ENCODE data around the gene ENDOU.

The ENDOU gene

DNA sequence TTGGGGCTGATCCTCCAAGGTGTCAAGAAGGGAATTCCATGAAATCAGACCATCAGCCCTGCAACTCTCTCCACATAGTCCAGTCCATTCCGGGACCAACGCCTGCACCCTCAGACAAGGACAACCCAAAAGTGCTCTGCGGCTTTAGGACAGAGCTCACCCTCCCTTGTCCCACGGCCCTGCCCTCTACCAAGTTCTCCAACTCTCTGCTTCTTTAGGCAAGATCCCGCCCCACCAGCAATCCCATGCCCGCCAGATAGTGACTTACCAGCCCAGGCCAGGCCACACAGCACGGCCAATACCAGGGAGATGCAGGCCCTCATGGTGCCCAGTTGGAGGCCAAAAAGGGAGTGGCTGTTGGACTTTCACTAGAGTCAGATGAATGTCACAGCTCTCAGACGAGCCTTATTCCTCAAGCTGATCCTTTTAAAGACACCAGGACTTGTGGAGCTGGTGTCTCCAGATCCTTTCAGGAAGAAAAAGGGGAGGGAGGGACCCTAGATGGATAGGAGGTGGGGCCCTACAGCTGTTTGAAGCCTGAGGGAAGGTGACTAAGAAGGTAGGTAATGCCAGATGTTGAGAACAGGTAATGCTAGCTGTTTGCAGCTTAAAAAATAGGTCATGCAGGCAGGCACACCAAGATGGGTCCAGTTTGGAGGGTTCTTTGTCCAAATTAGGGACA, at the start of gene ENDOU:
ENDOU (minus strand) TSS at position 400 of the 682 bp plus-strand sequence; CDS start at position 323, 77 bp downstream.
- DNase-seq (ENCODE audit: low read depth): no peak

DNA sequence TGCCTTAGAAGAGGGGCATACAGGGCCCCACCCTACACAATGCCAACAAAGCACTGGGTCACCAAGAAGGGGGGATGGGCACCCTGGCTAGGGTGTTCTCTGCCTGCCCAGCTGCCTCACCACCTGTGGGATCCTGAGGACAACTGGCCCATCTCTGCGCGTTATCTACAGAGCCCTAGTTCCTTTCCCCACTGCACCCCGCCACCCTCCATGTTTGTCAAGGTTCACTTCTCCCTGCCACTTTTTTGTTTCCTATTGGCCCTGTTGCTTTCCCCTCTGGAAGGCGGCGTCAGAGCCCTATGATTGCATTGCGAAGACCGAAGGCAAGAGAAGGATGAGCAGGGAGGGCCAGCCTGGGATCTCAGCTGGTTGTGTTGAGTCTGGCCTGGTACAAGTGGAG, 49.4 kb upstream of the ENDOU start:
- no peak for DNase-seq (ENCODE audit: low read depth)

DNA sequence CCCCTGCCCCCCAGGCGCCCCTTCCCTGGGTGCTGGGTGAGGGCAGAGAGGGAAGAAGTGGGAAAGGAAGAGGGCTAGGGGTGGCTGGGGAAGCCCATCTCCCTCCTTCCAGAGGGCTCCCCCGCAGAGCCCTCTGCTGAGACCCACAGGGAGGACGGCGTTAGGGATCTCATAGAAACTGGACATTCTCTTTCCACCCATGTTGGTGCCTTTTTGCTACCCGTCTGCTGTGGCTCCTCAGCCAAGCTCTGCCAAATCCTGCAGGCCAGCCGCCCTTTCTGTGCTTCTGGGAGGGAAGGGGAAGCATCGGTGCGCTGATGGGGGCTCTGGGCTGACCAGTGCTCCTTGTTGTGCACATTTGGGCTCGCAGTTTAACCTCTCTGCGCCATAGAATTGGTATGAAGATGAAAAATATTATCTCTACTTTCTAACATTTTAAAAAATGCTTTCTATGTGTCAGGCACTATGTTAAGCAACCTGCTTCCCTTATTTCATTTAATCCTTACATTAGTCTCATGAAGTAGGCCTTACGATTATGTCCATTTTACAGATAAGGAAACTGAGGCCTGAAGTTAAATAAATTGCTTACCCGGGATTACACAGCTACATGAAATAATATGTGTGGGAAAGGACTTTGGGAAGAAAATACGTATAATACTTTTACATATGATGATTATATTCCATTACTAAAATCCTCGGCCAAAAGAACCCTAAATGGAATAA, 48.7 kb upstream of the ENDOU start:
- no peak for DNase-seq (ENCODE audit: low read depth)

DNA sequence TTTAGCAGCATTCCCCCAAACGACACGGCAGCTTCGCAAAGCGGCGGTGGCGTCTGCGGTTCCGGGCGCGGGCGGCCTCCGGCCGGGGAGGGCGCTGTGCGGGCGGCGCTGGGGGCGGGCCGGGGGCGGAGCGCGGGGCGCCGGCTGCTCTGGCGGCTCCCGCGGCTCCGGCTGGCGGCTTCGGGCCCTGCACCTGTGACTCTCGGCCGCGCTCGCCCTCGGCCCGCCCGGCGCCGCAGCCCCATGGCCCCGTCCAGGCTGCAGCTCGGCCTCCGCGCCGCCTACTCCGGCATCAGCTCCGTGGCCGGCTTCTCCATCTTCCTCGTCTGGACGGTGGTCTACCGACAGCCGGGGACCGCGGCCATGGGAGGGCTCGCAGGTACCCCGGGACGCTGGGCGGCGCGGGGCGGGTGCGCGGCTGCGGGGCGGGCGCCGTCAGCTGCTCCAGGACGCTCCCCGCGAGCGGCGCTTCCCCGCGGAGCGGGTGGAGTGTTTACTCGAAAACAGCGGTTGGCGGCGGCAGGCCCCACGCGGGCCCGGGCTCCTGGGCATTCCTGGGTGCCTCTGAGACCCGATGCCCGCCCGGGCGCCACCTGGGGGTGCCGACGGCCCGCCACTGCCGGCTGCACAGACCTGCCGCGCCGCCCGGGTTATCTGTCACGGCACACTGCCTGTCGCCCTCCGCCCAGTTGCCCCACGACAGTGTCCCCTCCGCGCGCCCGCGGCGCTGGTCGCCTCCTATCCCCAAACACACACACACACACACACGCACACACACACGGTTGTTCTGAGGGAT, 48.0 kb upstream of the ENDOU start, which contains the start of gene SLC48A1:
SLC48A1 (plus strand) TSS at position 177 of the 796 bp plus-strand sequence; CDS start at position 244, 67 bp downstream.
- peak; percentile 27 for DNase-seq (ENCODE audit: low read depth)

DNA sequence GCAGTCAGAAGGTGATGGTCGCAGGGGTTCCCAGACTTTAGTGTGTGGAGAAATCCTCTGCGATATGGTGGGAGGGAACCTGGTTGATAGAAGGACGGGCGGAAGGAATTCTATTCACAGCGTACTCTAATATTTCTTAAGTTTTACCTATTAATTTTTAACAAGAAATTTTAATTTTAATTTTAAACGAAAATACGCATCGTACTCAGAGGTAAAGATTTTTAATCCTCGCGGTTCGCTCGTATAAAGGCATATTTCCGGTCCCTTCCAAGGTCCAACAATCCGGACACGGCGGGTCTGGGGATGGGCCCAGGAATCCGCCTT, 47.4 kb upstream of the ENDOU start:
- DNase-seq (ENCODE audit: low read depth): no peak

- no peak for DNase-seq (ENCODE audit: low read depth)
Measured at GRCh38 chr12:47772094-47772660, 46.9 kb upstream of the ENDOU start.

GRCh38 chr12:47771304-47771703, 46.0 kb upstream of the ENDOU start:
- no peak for DNase-seq (ENCODE audit: low read depth)

GRCh38 chr12:47770086-47770726, 44.9 kb upstream of the ENDOU start:
- DNase-seq (ENCODE audit: low read depth): no peak

DNA sequence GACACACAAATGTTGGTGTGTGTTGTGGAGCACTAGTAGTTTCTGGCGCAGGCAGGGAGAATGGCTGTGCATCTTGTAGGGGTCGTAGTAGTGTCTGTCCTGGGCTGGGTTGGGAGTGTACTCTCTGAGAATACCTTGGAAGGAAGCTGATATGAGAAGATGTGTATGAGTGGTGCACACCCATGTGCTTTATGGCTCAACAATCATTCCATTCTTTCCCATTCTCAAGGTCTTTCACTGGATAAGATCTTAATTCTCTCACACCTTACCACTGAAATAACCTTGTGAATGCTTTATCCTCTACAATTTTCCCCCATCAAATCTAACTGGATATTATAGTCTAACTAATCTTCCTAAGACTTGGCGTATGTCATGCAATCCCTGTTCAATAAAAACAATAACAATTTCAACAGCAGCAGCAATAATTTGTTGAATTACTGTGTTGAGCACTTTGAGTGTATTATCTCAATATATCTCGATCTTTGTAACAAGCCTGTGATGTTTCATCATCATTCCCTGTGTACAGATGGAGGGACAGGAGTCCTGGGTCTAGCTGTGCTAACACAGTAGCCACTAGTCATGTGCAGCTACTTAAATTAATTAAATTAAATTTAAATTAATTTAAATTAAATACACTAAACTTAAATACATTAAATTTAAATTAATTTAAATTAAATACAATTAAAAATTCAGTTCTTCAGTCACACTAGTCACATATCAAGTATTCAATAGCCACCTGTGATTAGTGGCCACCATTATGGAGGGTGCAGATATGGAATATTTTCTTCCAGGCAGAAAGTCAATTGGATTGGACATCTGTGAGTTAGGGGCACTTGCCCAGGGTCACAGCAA, 44.2 kb upstream of the ENDOU start:
- DNase-seq (ENCODE audit: low read depth): no peak

DNA sequence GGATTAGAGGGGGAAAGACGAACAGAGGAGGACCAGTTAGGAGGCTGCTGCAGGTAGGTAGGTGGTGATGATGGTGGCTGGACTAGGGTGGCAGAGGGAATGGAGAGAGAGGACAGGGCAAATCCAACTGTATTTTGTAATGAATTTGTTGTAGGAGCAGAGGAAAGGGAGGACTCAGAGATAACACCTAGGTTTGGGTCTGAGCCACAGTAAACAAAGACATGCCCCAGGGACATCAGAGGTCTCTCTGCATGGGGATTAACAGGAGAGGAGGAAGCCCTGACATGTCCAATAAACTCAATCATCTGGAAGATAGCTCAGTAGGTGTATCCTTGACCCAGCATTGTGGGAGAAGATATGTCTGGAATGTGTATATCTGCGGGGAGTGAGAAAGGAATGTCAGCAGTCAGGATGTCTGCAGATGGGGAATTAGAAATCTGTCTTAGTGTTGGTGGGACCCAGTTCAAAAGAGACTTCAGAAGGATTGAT, 43.1 kb upstream of the ENDOU start:
- no peak for DNase-seq (ENCODE audit: low read depth)

- peak; percentile 37 for DNase-seq (ENCODE audit: low read depth)
Measured at GRCh38 chr12:47767216-47767724, 42.0 kb upstream of the ENDOU start.

- DNase-seq (ENCODE audit: low read depth): no peak
Measured at GRCh38 chr12:47766502-47767215, 41.4 kb upstream of the ENDOU start.

- DNase-seq (ENCODE audit: low read depth): no peak
Measured at GRCh38 chr12:47763481-47764346, 38.4 kb upstream of the ENDOU start.

- DNase-seq (ENCODE audit: low read depth): no peak
Measured at GRCh38 chr12:47762850-47763465, 37.7 kb upstream of the ENDOU start.

DNA sequence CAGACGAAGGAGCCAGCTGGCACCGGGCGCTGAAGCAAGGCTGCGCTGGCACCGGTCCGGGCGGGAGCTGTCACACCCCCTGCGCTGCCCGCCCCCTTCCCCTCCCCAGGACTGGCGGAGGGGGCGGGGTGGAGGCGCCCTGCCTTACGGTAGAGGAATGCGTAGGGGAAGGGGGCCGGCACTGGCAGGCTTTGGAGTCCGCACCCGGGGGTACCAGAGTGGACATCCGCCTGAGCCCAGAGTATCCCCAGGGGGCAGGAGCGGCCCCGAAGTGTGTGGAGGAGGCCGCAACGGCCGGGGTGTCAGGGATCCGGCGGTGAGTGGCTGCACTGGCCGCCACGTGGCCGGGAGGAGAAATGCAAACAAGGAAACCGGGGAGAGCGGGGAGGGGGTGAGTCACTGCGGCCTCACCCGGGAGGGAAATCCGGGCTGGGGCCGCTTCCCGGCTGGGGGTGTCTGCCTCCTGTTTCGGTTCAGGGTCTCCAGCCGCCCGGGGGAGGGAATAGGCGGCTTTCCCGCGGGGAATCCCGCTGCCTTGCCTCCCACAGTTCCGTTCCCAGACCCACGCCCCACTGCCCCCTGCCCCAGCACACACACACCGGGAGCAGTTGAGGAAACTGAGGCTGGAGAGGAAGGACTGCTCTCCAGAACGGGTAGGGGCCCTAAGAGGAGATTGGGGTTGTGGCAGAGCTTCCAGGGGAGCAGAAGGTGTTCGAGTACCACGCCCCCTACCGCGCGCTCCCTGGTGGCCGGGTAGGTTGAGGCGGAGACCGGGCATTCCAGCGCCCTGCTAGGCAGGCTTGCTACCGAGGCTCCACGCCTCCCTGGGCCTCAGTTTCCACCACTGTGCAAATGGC, 33.8 kb upstream of the ENDOU start, which contains the start of gene RAPGEF3:
RAPGEF3 (minus strand) TSS at position 47 of the 857 bp plus-strand sequence. CDS start 324 bp downstream, outside the sequence.
- DNase-seq (ENCODE audit: low read depth): peak; percentile 44

DNA sequence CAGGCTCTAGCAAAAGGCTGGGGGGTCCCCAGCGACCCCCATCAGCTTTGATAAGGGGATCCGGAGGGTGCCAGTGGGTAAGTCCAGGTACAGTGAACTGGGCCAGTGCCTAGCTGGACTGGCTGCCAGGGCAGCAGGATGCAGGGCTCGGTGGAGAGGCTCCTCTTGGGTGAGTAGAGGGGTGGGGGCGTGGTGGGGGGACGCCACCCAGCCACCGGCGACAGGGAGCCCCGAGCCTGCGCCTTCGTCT, 33.2 kb upstream of the ENDOU start:
- no peak for DNase-seq (ENCODE audit: low read depth)

DNA sequence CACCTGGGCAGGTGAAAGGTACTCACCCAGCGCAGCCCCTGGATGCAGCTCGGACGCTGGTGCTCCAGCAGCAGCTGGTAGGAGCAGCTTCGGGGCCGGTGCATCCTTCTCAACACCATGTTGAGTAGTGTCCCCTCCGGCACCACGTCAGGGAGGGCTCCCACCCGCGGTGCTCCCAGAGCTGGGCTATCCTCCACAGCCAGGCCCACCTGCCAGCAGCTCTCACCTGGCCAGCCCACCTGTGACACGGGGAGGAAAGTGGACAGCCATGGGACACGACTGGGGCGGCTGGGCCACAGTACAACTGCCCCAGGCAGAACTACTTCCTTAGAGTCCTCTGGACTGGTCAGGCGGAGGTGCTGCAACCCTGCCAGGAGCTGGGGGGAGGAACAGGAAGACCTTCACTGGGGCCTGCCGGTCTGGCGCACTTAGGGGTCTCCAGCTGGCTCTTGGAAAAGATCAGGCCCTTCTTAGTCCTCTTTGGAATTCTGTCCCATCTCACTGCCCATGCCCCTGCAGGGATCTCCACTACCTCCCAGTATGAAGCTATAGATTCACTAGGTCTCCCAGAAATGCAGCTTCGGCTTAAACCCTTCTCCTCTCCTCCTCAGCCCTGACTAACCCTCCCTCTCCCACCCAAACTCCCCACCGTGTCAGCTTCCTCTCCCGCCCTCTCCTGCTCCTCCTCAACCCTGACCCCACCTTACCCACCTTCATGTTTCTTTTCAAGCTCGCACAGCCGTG, 32.7 kb upstream of the ENDOU start:
- no peak for DNase-seq (ENCODE audit: low read depth)

All from stimulated activated CD8-positive, alpha-beta memory T cell treated with anti-CD3 and anti-CD28 coated beads, Interleukin-15, amount 100 ng/mL, for 1 hour (primary cell).